Mesothelial cell of epicardium (in vitro differentiated cells): Measurements from ENCODE around the gene ADRA2C. TPM values are rescaled to one million over a fixed set of nuclear protein-coding genes. Genes with fewer than 3 reads are reported as not detected.

Experiments
- DNase-seq, 2 experiments: peaks; one replicate each; pipeline ENCODE4 v3.0.0; 2021; ENCODE audit warnings: low spot score in 2 of 2; ENCODE audit not compliant: unreplicated experiment in 2 of 2
- H3K27ac Mint-ChIP-seq: 2 replicates; pipeline ENCODE4 v1.8.0; 2021; ENCODE audit warnings: mixed read lengths
- H3K27me3 Mint-ChIP-seq: 2 replicates; pipeline ENCODE4 v1.8.0; 2021; ENCODE audit warnings: low read depth, mixed read lengths
- H3K36me3 Mint-ChIP-seq: 2 replicates; pipeline ENCODE4 v1.8.0; 2021; ENCODE audit warnings: mixed read lengths
- H3K4me1 Mint-ChIP-seq: 2 replicates; pipeline ENCODE4 v1.8.0; 2021; ENCODE audit warnings: mixed read lengths
- H3K4me3 Mint-ChIP-seq: 2 replicates; pipeline ENCODE4 v1.8.0; 2021; ENCODE audit warnings: mild to moderate bottlenecking, moderate library complexity, mixed read lengths
- H3K9me3 Mint-ChIP-seq: 2 replicates; pipeline ENCODE4 v1.8.0; 2021; ENCODE audit warnings: mixed read lengths
- total RNA-seq: library from RNA; stranded (reverse); gene quantifications from 3 replicates; pipeline ENCODE4 v1.2.1, GENCODE V29; 2021
- TF ChIP-seq, protein P1 (sequence below): fragments of 200-600 bp; sonication (generic); IDR thresholded peaks from one replicate; pipeline ENCODE4 v1.5.0; 2021; ENCODE audit warnings: antibody characterized with exemption; ENCODE audit not compliant: unreplicated experiment

Gene ADRA2C
- total RNA-seq, 1 donor from 2014 or later = 2.1 TPM

DNA sequence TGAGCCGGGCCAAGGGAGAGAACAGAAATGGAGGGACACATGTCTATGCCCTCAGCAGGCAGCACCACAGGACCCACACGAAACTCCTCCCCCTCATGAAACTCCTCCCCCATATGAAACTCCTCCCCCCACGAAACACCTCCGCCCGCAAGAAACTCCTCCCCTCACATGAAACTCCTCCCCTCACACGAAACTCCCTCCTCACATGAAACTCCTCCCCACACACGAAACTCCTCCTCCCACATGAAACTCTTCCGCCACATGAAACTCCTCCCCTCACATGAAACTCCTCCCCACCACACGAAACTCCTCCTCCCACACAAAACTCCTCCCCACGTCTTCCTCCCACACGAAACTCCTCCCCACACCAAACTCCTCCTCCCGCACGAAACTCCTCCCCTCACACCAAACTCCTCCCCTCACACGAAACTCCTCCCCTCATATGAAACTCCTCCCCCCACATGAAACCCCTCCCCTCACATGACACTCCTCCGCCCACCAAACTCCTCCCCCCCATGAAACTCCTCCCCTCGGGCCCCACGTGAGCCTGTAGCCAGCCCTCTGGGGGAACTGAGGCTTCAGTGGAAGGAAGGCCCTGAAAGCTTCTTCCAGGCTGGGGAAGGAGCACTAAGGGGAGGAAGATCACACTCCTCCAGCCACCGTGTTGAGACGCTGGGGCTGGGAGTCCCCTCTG is 15.2 kb downstream of the ADRA2C start:
- no peaks in the 10 kb centered on the region for H3K27me3 Mint-ChIP-seq
- TF ChIP-seq, protein P1, sequence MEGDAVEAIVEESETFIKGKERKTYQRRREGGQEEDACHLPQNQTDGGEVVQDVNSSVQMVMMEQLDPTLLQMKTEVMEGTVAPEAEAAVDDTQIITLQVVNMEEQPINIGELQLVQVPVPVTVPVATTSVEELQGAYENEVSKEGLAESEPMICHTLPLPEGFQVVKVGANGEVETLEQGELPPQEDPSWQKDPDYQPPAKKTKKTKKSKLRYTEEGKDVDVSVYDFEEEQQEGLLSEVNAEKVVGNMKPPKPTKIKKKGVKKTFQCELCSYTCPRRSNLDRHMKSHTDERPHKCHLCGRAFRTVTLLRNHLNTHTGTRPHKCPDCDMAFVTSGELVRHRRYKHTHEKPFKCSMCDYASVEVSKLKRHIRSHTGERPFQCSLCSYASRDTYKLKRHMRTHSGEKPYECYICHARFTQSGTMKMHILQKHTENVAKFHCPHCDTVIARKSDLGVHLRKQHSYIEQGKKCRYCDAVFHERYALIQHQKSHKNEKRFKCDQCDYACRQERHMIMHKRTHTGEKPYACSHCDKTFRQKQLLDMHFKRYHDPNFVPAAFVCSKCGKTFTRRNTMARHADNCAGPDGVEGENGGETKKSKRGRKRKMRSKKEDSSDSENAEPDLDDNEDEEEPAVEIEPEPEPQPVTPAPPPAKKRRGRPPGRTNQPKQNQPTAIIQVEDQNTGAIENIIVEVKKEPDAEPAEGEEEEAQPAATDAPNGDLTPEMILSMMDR = no peak
- H3K27ac Mint-ChIP-seq = no peak overlapping the region
- H3K4me3 Mint-ChIP-seq = no peak overlapping the region
- H3K4me1 Mint-ChIP-seq = peaks cover 15% of the 10 kb centered on the region
- no peak for DNase-seq
- no peaks in the 10 kb centered on the region for H3K9me3 Mint-ChIP-seq
- no peaks in the 10 kb centered on the region for H3K36me3 Mint-ChIP-seq

DNA sequence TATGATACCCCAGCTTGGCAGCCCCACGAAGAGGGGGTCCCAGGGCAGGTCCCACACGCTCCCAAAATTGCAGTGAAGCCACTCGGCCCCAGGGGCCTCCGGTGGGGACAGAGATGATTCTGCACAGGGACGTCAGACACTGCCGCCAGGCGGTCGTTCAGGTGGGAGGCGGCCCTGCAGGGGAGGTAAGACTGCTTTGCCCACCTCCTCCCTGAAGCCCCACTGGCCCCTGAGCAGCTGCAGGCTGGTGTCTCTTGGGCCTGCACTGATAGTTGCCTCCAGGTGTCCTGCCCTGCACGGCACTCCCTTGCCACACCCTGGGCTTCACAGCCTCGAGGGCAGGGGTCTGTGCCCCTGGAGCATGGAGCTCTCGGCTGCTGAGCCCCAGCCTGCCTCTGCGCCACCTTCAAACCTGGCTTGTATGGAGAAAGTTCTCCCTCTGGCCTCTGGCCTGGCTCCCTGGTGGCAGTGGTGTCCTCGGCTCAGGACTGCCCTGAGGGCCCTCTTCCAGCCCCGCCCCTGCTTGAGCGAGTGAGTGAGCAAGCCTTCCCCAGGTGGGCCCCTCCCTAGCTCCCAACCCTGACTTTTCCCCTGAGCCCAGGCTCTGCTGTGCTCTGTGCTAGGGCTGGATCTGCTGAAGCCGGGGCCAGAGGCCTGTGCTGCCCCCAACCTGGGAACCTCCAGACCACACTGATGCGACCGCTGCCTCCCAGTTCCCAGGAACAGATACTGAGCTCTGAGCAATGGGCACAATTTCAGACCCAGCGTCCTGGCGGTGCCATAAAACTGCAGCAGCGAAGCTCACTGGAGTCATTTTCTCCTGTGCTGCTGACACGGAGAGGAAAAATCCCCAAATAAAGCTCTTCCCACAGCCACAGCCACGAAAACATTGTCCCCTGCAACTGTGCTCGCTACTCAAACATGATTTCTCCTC is 16.1 kb downstream of the ADRA2C start:
- H3K4me3 Mint-ChIP-seq = no peak overlapping the region
- H3K4me1 Mint-ChIP-seq = peaks cover 15% of the 10 kb centered on the region
- no peaks in the 10 kb centered on the region for H3K9me3 Mint-ChIP-seq
- no peak overlapping the region for H3K27ac Mint-ChIP-seq
- TF ChIP-seq, protein P1 = no peak
- DNase-seq = no peak
- no peaks in the 10 kb centered on the region for H3K36me3 Mint-ChIP-seq
- no peaks in the 10 kb centered on the region for H3K27me3 Mint-ChIP-seq

DNA sequence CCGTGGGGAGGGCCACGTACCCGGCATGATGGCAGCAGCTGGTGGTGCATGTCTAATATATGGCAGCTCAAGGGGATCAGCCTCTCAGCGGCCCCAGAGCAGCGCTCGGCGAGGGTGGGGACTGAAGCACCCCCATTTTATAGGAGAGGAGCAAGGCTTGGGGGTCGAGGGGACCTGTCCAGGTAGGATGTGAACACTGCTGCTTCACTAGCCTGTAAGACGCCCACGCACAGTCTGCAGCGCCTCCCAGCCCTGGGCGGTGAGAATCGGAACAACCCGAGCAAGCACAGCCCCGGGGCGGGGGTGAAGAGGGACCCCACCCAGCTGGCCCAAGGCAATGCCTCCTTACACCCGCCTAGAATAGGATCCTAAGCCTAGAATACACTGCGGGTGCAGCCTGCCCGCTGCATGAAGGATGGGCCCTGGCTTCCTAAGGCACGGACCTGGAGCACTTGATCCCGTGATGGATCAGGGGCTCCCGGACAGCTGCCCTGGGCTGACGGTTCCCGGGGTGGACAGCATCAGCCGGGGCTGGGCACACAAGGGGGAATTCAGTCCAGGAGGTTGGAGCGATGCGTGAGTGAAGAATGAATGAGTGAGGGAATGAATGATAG is 17.6 kb downstream of the ADRA2C start:
- peak in 1 of 2 experiments; percentile 62 for DNase-seq
- no peak overlapping the region for H3K27ac Mint-ChIP-seq
- H3K4me1 Mint-ChIP-seq = peaks cover 15% of the 10 kb centered on the region
- H3K36me3 Mint-ChIP-seq = no peaks in the 10 kb centered on the region
- TF ChIP-seq, protein P1 = no peak
- no peaks in the 10 kb centered on the region for H3K9me3 Mint-ChIP-seq
- H3K4me3 Mint-ChIP-seq = no peak overlapping the region
- H3K27me3 Mint-ChIP-seq = peaks cover 3% of the 10 kb centered on the region

DNA sequence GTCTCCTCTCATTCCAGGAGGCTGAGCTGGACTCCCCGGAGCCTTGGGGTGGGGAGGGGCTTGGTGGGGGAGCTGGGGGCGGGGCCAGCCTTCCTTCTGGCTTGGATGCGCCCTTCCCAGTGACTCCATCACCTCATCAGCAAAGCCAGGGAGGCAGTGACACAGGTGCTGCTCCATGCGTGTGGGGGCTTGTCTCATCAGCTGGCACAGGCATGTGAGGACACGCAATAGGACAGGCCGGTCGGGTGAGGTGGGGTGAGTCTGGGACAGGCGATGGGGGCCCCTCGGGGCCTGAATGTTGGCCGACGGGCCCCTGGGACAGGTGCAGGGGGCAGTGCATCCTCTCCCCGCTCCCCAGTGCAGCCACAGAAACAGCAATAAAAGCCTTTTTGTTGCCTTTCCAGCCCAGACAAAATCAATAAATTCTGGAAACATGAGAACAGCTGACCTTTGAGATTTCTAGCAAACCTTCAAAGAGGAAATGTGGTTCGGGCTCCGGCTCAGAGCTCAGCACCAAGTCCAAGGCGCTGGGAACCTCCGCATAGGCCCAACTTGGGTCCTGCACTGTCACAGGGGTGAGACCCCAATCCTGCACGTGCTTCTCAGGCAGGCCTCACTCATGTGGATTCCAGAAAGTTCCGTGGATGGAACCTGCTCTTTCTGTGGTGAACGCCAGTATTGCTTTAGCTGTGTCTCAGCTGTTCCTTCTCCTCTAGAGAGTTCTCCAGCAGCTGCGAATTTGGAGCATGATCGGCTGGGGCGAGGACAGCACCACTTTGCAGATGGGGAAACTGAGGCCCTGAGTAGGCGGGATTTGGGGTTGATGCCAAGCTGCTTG is 18.5 kb downstream of the ADRA2C start:
- Mint-ChIP-seq H3K4me1 (peaks cover 15% of the 10 kb centered on the region), H3K4me3 (no peak overlapping the region), H3K27ac (no peak overlapping the region), H3K27me3 (peaks cover 3% of the 10 kb centered on the region), H3K36me3 (no peaks in the 10 kb centered on the region), H3K9me3 (no peaks in the 10 kb centered on the region)
- no peak for DNase-seq
- TF ChIP-seq, protein P1 = no peak

DNA sequence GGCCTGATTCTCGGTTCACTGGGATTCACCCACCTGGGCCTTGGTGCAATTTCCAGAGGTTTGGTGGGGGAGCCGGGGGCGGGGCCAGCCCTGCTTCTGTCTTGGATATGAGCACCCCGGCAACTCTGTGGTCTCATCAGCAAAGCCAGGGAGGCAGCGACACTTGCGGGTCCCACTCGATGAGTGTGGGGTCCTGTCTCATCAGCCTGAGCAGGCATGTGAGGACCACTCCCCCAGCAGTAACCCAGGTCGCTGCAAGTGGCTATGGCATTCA is 19.0 kb downstream of the ADRA2C start:
- Mint-ChIP-seq H3K27ac (no peak overlapping the region), H3K4me3 (no peak overlapping the region), H3K9me3 (no peaks in the 10 kb centered on the region), H3K36me3 (no peaks in the 10 kb centered on the region), H3K4me1 (peaks cover 11% of the 10 kb centered on the region), H3K27me3 (peaks cover 4% of the 10 kb centered on the region)
- no peak for DNase-seq
- TF ChIP-seq, protein P1 = no peak
